H9 (cell line): ENCODE measurements around the gene OR14A2. TPM values are rescaled to one million over a fixed set of nuclear protein-coding genes. Genes with fewer than 3 reads are reported as not detected.

Experiments
- DNase-seq: peaks from one replicate; pipeline ENCODE4 v3.0.0-alpha.2; 2017
- H2AFZ ChIP-seq: one replicate; pipeline ENCODE4 v1.6.1; 2013; ENCODE audit warnings: mild to moderate bottlenecking, low read length, control low read depth, moderate library complexity
- H2AK5ac ChIP-seq: 2 replicates; pipeline ENCODE4 v1.6.1; 2013; ENCODE audit warnings: low read length, control low read depth, mixed read lengths; ENCODE audit not compliant: insufficient read length
- H2BK120ac ChIP-seq: one replicate; pipeline ENCODE4 v1.6.1; 2013; ENCODE audit warnings: low read depth, mild to moderate bottlenecking, low read length, control low read depth, inconsistent platforms; ENCODE audit not compliant: poor library complexity, severe bottlenecking
- H2BK12ac ChIP-seq: 2 replicates; pipeline ENCODE4 v1.6.1; 2013; ENCODE audit warnings: low read length, control low read depth, mixed read lengths, low read depth; ENCODE audit not compliant: insufficient read length
- H2BK15ac ChIP-seq: 2 replicates; pipeline ENCODE4 v1.6.1; 2013; ENCODE audit warnings: low read depth, low read length, control low read depth
- H2BK20ac ChIP-seq: one replicate; pipeline ENCODE4 v1.6.1; 2013; ENCODE audit warnings: low read depth, mild to moderate bottlenecking, low read length, control low read depth, inconsistent platforms; ENCODE audit not compliant: poor library complexity, severe bottlenecking
- H2BK5ac ChIP-seq: 2 replicates; pipeline ENCODE4 v1.6.1; 2013; ENCODE audit warnings: low read length, control low read depth, mixed read lengths; ENCODE audit not compliant: insufficient read length
- H3K14ac ChIP-seq: 2 replicates; pipeline ENCODE4 v1.6.1; 2013; ENCODE audit warnings: low read length, control low read depth; ENCODE audit not compliant: insufficient read depth
- H3K18ac ChIP-seq: 2 replicates; pipeline ENCODE4 v1.6.1; 2013; ENCODE audit warnings: low read depth, mild to moderate bottlenecking, mixed read lengths, low read length, control low read depth; ENCODE audit not compliant: insufficient read length
- H3K23ac ChIP-seq: 2 replicates; pipeline ENCODE4 v1.6.1; 2013; ENCODE audit warnings: low read length, control low read depth, mixed read lengths, low read depth; ENCODE audit not compliant: insufficient read length
- H3K23me2 ChIP-seq: 2 replicates; pipeline ENCODE4 v1.6.1; 2013; ENCODE audit warnings: low read depth, mild to moderate bottlenecking, mixed read lengths, low read length, control low read depth; ENCODE audit not compliant: insufficient read length, poor library complexity, severe bottlenecking
- H3K27ac ChIP-seq: 2 replicates; pipeline ENCODE4 v1.5.1; 2013; ENCODE audit warnings: low read length, control low read depth, mixed read lengths, low read depth; ENCODE audit not compliant: insufficient read length
- H3K27me3 ChIP-seq: 2 replicates; pipeline ENCODE4 v1.6.1; 2013; ENCODE audit warnings: low read length, control low read depth, inconsistent platforms; ENCODE audit not compliant: insufficient read depth
- H3K4ac ChIP-seq: 2 replicates; pipeline ENCODE4 v1.6.1; 2013; ENCODE audit warnings: low read depth, mild to moderate bottlenecking, control low read depth, inconsistent platforms, low read length, moderate library complexity
- H3K4me1 ChIP-seq: 2 replicates; pipeline ENCODE4 v1.6.1; 2013; ENCODE audit warnings: low read length, control low read depth, inconsistent platforms; ENCODE audit not compliant: insufficient read depth
- H3K4me2 ChIP-seq: 2 replicates; pipeline ENCODE4 v1.6.1; 2013; ENCODE audit warnings: low read length, control low read depth, mixed read lengths; ENCODE audit not compliant: insufficient read length, insufficient read depth
- H3K56ac ChIP-seq: 2 replicates; pipeline ENCODE4 v1.6.1; 2013; ENCODE audit warnings: low read depth, mild to moderate bottlenecking, mixed read lengths, low read length, control low read depth; ENCODE audit not compliant: insufficient read length
- H3K79me1 ChIP-seq: 2 replicates; pipeline ENCODE4 v1.6.1; 2013; ENCODE audit warnings: low read depth, mild to moderate bottlenecking, moderate library complexity, low read length, control low read depth, inconsistent platforms; ENCODE audit not compliant: insufficient read depth, poor library complexity, severe bottlenecking
- H3K79me2 ChIP-seq: 2 replicates; pipeline ENCODE4 v1.6.1; 2013; ENCODE audit warnings: low read length, control low read depth, inconsistent platforms; ENCODE audit not compliant: insufficient read depth
- H3K9ac ChIP-seq: 2 replicates; pipeline ENCODE4 v1.6.1; 2013; ENCODE audit warnings: low read length, control low read depth, mixed read lengths; ENCODE audit not compliant: insufficient read length; ENCODE audit errors: extremely low read depth
- H3K9me3 ChIP-seq: one replicate; pipeline ENCODE4 v1.6.1; 2013; ENCODE audit warnings: low read depth, low read length, inconsistent platforms; ENCODE audit not compliant: control insufficient read depth
- H3T11ph ChIP-seq: one replicate; pipeline ENCODE4 v1.6.1; 2013; ENCODE audit warnings: mild to moderate bottlenecking, low read length, control low read depth, inconsistent platforms
- H4K20me1 ChIP-seq: one replicate; pipeline ENCODE4 v1.6.1; 2013; ENCODE audit not compliant: control insufficient read depth, insufficient read length, insufficient read depth
- H4K5ac ChIP-seq: 2 replicates; pipeline ENCODE4 v1.6.1; 2013; ENCODE audit warnings: low read depth, mild to moderate bottlenecking, mixed read lengths, low read length, control low read depth; ENCODE audit not compliant: insufficient read length
- H4K8ac ChIP-seq: replicated peaks from 2 replicates; pipeline ENCODE4 v1.6.1; 2013; ENCODE audit warnings: low read length, control low read depth, mixed read lengths, low read depth; ENCODE audit not compliant: insufficient read length
- H4K91ac ChIP-seq: 2 replicates; pipeline ENCODE4 v1.6.1; 2013; ENCODE audit warnings: low read depth, mild to moderate bottlenecking, moderate library complexity, mixed read lengths, low read length, control low read depth; ENCODE audit not compliant: insufficient read length
- H3K27ac Mint-ChIP-seq, 3 experiments: 2 replicates in 2 of 3; 3 replicates in 1 of 3; pipeline ENCODE4 v1.8.0; 2020 to 2021; ENCODE audit warnings: mixed read lengths in 3 of 3, mild to moderate bottlenecking in 1 of 3, moderate library complexity in 1 of 3
- H3K27me3 Mint-ChIP-seq: 2 replicates; pipeline ENCODE4 v1.8.0; 2021; ENCODE audit warnings: low read depth, mild to moderate bottlenecking, moderate library complexity, mixed read lengths
- H3K36me3 Mint-ChIP-seq, 3 experiments: 2 replicates in 2 of 3; 3 replicates in 1 of 3; pipeline ENCODE4 v1.8.0; 2020 to 2021; ENCODE audit warnings: low read depth in 3 of 3, mixed read lengths in 3 of 3; ENCODE audit not compliant: insufficient read depth in 1 of 3
- H3K4me1 Mint-ChIP-seq, 2 experiments: 2 replicates each; pipeline ENCODE4 v1.8.0; 2020; ENCODE audit warnings: mixed read lengths in 2 of 2
- H3K4me3 Mint-ChIP-seq, 2 experiments: 2 replicates in 1 of 2; 3 replicates in 1 of 2; pipeline ENCODE4 v1.8.0; 2020 to 2021; ENCODE audit warnings: mild to moderate bottlenecking in 2 of 2, mixed read lengths in 2 of 2, moderate library complexity in 1 of 2
- H3K9me3 Mint-ChIP-seq, 2 experiments: 2 replicates in 1 of 2; 3 replicates in 1 of 2; pipeline ENCODE4 v1.8.0; 2020; ENCODE audit warnings: mild to moderate bottlenecking in 2 of 2, mixed read lengths in 2 of 2, moderate library complexity in 1 of 2
- WGBS: extraction: QIAGEN DNeasy Blood & Tissue Kit; methylation state at CpG from one replicate; pipeline ENCODE4 v1.1.7; 2013; ENCODE audit warnings: missing lambda C conversion rate, low lambda C conversion rate, mixed read lengths; ENCODE audit not compliant: insufficient read length; ENCODE audit errors: extremely low coverage; 5-methylcytosine and 5-hydroxymethylcytosine counted together
- total RNA-seq: library from RNA; stranded (reverse); gene quantifications from 2 replicates; pipeline ENCODE4 v1.2.1, GENCODE V29; 2021
- TF ChIP-seq, protein P1 (sequence below): fragments of 200-600 bp; sonication (generic); conservative IDR thresholded peaks from 3 replicates; pipeline ENCODE4 v1.8.0; 2021; ENCODE audit warnings: antibody characterized with exemption, mild to moderate bottlenecking

Gene OR14A2
- total RNA-seq, 1 experiment from 2014 or later = not detected

- no peak overlapping the region for H3K14ac ChIP-seq
- no peaks in the 10 kb centered on the region for H4K20me1 ChIP-seq
- H3K4me1 ChIP-seq = no peaks in the 10 kb centered on the region
- no peak overlapping the region for H3K4me2 ChIP-seq
- Mint-ChIP-seq H3K36me3 (no peaks in the 10 kb centered on the region; a peak in 1 of 7 replicates), H3K4me1 (no peaks in the 10 kb centered on the region), H3K9me3 (peaks cover 18 to 49% of the 10 kb centered on the region in 2 experiments; a peak in 4 of 5 replicates), H3K27ac (no peak overlapping the region), H3K4me3 (no peak overlapping the region), H3K27me3 (no peaks in the 10 kb centered on the region)
- no CpG with 5 or more reads among the region's 4 CpGs for WGBS
- H4K91ac ChIP-seq = no peak overlapping the region
- no peaks in the 10 kb centered on the region for H3K27me3 ChIP-seq
- H3K79me1 ChIP-seq = no peaks in the 10 kb centered on the region
- H3K9me3 ChIP-seq = peaks cover 7% of the 10 kb centered on the region
- TF ChIP-seq, protein P1, sequence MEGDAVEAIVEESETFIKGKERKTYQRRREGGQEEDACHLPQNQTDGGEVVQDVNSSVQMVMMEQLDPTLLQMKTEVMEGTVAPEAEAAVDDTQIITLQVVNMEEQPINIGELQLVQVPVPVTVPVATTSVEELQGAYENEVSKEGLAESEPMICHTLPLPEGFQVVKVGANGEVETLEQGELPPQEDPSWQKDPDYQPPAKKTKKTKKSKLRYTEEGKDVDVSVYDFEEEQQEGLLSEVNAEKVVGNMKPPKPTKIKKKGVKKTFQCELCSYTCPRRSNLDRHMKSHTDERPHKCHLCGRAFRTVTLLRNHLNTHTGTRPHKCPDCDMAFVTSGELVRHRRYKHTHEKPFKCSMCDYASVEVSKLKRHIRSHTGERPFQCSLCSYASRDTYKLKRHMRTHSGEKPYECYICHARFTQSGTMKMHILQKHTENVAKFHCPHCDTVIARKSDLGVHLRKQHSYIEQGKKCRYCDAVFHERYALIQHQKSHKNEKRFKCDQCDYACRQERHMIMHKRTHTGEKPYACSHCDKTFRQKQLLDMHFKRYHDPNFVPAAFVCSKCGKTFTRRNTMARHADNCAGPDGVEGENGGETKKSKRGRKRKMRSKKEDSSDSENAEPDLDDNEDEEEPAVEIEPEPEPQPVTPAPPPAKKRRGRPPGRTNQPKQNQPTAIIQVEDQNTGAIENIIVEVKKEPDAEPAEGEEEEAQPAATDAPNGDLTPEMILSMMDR = no peak
- H3K4ac ChIP-seq = no peak overlapping the region
- H3K56ac ChIP-seq = no peak overlapping the region
- H4K8ac ChIP-seq = no peak overlapping the region
- no peak overlapping the region for H2BK15ac ChIP-seq
- no peak overlapping the region for H3K23ac ChIP-seq
- no peak overlapping the region for H2BK120ac ChIP-seq
- H3K23me2 ChIP-seq = no peaks in the 10 kb centered on the region
- no peak overlapping the region for H2BK12ac ChIP-seq
- H2AFZ ChIP-seq = no peak overlapping the region
- no peak overlapping the region for H3K27ac ChIP-seq
- no peak overlapping the region for H2BK5ac ChIP-seq
- no peak for DNase-seq
- no peaks in the 10 kb centered on the region for H3K79me2 ChIP-seq
- H3T11ph ChIP-seq = no peak overlapping the region
- H4K5ac ChIP-seq = no peak overlapping the region
- no peak overlapping the region for H3K18ac ChIP-seq
- H3K9ac ChIP-seq = no peak overlapping the region
- H2AK5ac ChIP-seq = no peak overlapping the region
- H2BK20ac ChIP-seq = no peak overlapping the region
Observed at GRCh38 chr1:247721222-247721621, 26.7 kb downstream of the OR14A2 start.
